ENCODE results near the gene DSTYK.

DNA sequence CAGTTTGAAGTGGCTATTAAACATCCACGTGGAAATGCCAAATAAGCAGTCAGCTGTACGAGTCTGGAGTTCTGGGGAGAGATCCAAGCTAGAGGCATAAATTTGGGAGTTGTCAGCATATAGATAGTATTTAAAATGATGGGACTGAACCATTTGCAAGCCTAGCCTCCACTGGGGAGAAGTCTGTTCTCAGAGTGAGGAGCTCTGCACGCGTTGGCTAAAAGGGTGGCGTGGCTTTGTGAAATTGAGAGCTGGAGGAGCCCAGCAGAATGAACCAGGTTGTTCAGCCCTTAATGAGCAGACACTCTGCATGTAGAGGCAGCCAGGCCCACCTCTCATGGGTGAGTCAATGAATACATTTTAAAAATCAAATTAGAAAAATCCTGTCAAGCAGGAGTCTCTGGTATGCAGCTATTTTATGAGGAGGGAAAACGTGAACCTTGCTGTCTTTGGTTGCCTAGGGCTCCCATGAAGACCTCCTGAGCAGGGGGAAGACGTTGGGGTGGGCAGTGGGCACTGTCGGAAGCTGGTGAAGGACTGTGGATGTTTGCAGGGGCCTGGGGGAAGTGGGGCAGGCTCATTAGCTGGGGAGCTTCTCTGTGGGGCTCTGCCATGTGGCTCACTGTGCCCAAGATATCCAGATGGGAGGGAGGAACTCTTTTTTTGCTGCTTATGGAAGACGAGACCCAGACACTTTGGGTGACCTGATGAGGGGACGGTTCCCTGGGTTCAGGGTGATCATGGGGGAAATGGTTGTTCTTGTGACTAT lies 35.0 kb upstream of the DSTYK start:
- TF ChIP-seq, protein P1, sequence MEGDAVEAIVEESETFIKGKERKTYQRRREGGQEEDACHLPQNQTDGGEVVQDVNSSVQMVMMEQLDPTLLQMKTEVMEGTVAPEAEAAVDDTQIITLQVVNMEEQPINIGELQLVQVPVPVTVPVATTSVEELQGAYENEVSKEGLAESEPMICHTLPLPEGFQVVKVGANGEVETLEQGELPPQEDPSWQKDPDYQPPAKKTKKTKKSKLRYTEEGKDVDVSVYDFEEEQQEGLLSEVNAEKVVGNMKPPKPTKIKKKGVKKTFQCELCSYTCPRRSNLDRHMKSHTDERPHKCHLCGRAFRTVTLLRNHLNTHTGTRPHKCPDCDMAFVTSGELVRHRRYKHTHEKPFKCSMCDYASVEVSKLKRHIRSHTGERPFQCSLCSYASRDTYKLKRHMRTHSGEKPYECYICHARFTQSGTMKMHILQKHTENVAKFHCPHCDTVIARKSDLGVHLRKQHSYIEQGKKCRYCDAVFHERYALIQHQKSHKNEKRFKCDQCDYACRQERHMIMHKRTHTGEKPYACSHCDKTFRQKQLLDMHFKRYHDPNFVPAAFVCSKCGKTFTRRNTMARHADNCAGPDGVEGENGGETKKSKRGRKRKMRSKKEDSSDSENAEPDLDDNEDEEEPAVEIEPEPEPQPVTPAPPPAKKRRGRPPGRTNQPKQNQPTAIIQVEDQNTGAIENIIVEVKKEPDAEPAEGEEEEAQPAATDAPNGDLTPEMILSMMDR (conservative IDR thresholded peaks at IDR 0.05; ENCODE audit: low read depth, low read length), result no peak
- TF ChIP-seq EZH2phosphoT487 (IDR thresholded peaks at IDR 0.05; ENCODE audit: borderline replicate concordance, low read length) (no peak), EZH2 (IDR thresholded peaks at IDR 0.05; ENCODE audit: low read length, unreplicated experiment) (no peak)

Data from PC-3 (cell line).